T-helper 1 cell (primary cell): ENCODE results near the gene RERE.
"Not testable (repeated sequence)": the region's sequence is repeated elsewhere in the genome, so short reads cannot be mapped to it uniquely, and the experiment has no call there.

Experiments
- DNase-seq, 5 donors: peaks; one replicate each; pipeline ENCODE4 v3.0.0-alpha.2; 2012 to 2020

RERE gene

GRCh38 chr1:8598783-8599182, 218.7 kb downstream of the RERE start:
- DNase-seq: no peak

- DNase-seq: no peak
These were observed 219.2 kb downstream of the RERE start for GRCh38 chr1:8598060-8598724.

GRCh38 chr1:8597455-8597854, 220.0 kb downstream of the RERE start:
- DNase-seq: no peak

- no peak for DNase-seq
These were observed 221.5 kb downstream of the RERE start for GRCh38 chr1:8595941-8596340.

GRCh38 chr1:8595332-8595731, 222.1 kb downstream of the RERE start:
- no peak for DNase-seq

- not testable (repeated sequence) for DNase-seq
These were observed 224.1 kb downstream of the RERE start for GRCh38 chr1:8593292-8593691.

GRCh38 chr1:8591569-8591968, 225.9 kb downstream of the RERE start:
- DNase-seq: no peak

- no peak for DNase-seq
These were observed 226.6 kb downstream of the RERE start for GRCh38 chr1:8590721-8591351.

GRCh38 chr1:8589571-8589970, 227.9 kb downstream of the RERE start:
- no peak for DNase-seq

GRCh38 chr1:8587784-8588183, 229.7 kb downstream of the RERE start:
- no peak for DNase-seq

- no peak for DNase-seq
These were observed 231.0 kb downstream of the RERE start for GRCh38 chr1:8586438-8586837.

GRCh38 chr1:8584316-8584715, 233.1 kb downstream of the RERE start:
- no peak for DNase-seq

GRCh38 chr1:8583031-8583430, 234.4 kb downstream of the RERE start:
- DNase-seq: no peak

GRCh38 chr1:8580566-8580965, 236.9 kb downstream of the RERE start:
- no peak for DNase-seq

- DNase-seq: no peak
These were observed 238.5 kb downstream of the RERE start for GRCh38 chr1:8578936-8579335.

GRCh38 chr1:8578132-8578877, 239.1 kb downstream of the RERE start:
- DNase-seq: no peak

- DNase-seq: no peak
These were observed 242.5 kb downstream of the RERE start for GRCh38 chr1:8574985-8575384.

GRCh38 chr1:8572106-8572505, 245.3 kb downstream of the RERE start:
- DNase-seq: no peak

- DNase-seq: no peak
These were observed 246.0 kb downstream of the RERE start for GRCh38 chr1:8571200-8571984.

- no peak for DNase-seq
These were observed 247.0 kb downstream of the RERE start for GRCh38 chr1:8570465-8570864.

- no peak for DNase-seq
These were observed 248.2 kb downstream of the RERE start for GRCh38 chr1:8569242-8569641.

- no peak for DNase-seq
These were observed 248.6 kb downstream of the RERE start for GRCh38 chr1:8568837-8569236.

- no peak for DNase-seq
These were observed 250.3 kb downstream of the RERE start for GRCh38 chr1:8567146-8567545.
